Measurements from ENCODE around the gene F2RL3. TPM values are rescaled to one million over a fixed set of nuclear protein-coding genes. Genes with fewer than 3 reads are reported as not detected.
"Not testable (repeated sequence)": the region's sequence is repeated elsewhere in the genome, so short reads cannot be mapped to it uniquely, and the experiment has no call there.

F2RL3 gene
- total RNA-seq, 1 experiment from 2014 or later = 7.0 TPM

GRCh38 chr19:16874978-16875299 is 13.9 kb upstream of the F2RL3 start:
- not testable (repeated sequence) for DNase-seq (ENCODE audit: low read depth)

GRCh38 chr19:16875584-16876555 is 12.9 kb upstream of the F2RL3 start:
- no peak for DNase-seq (ENCODE audit: low read depth)

GRCh38 chr19:16876904-16877361 is 11.9 kb upstream of the F2RL3 start:
- DNase-seq (ENCODE audit: low read depth) = peak; percentile 38

- DNase-seq (ENCODE audit: low read depth) = no peak
Observed at GRCh38 chr19:16877581-16877980, 11.2 kb upstream of the F2RL3 start.

- DNase-seq (ENCODE audit: low read depth) = no peak
Observed at GRCh38 chr19:16878181-16878965, 10.4 kb upstream of the F2RL3 start.

GRCh38 chr19:16880884-16881554 is 7.8 kb upstream of the F2RL3 start:
- no peak for DNase-seq (ENCODE audit: low read depth)

GRCh38 chr19:16882146-16882545 is 6.7 kb upstream of the F2RL3 start:
- DNase-seq (ENCODE audit: low read depth) = no peak

- no peak for DNase-seq (ENCODE audit: low read depth)
Observed at GRCh38 chr19:16883522-16883921, 5.3 kb upstream of the F2RL3 start.

GRCh38 chr19:16885166-16885565 is 3.6 kb upstream of the F2RL3 start:
- DNase-seq (ENCODE audit: low read depth) = peak; percentile 65

- DNase-seq (ENCODE audit: low read depth) = peak; percentile 84
Observed at GRCh38 chr19:16886305-16886880, 2.4 kb upstream of the F2RL3 start.

GRCh38 chr19:16887353-16888265 is 1.2 kb upstream of the F2RL3 start:
- peak; percentile 55 for DNase-seq (ENCODE audit: low read depth)

GRCh38 chr19:16889366-16889882 is 625 bp downstream of the F2RL3 start:
- DNase-seq (ENCODE audit: low read depth) = peak; percentile 66

- no peak for DNase-seq (ENCODE audit: low read depth)
Observed at GRCh38 chr19:16889883-16890460, 1.2 kb downstream of the F2RL3 start.

- no peak for DNase-seq (ENCODE audit: low read depth)
Observed at GRCh38 chr19:16890461-16891184, 1.8 kb downstream of the F2RL3 start.

- DNase-seq (ENCODE audit: low read depth) = no peak
Observed at GRCh38 chr19:16891696-16892382, 3.0 kb downstream of the F2RL3 start.

GRCh38 chr19:16892436-16892835 is 3.6 kb downstream of the F2RL3 start:
- no peak for DNase-seq (ENCODE audit: low read depth)

- DNase-seq (ENCODE audit: low read depth) = no peak
Observed at GRCh38 chr19:16892868-16893685, 4.3 kb downstream of the F2RL3 start.

- no peak for DNase-seq (ENCODE audit: low read depth)
Observed at GRCh38 chr19:16893686-16893989, 4.8 kb downstream of the F2RL3 start.

All from Daoy (cell line).